ENCODE measurements around the gene ATG2A.

The ATG2A gene

GRCh38 chr11:64916775-64917662 lies at the start of gene ATG2A:
ATG2A (minus strand) TSS chr11:64917209; CDS start chr11:64917135, 74 bp downstream.
- H3K27me3 Mint-ChIP-seq = no peaks in the 10 kb centered on the region
- H3K4me1 Mint-ChIP-seq (ENCODE audit: low read depth) = peaks cover 26% of the 10 kb centered on the region
- no peaks in the 10 kb centered on the region for H3K9me3 Mint-ChIP-seq
- peak within 1 kb of the TSS; percentile 91 for H3K4me3 Mint-ChIP-seq
- peaks cover 23% of the 10 kb centered on the region for H3K36me3 Mint-ChIP-seq (ENCODE audit: low read depth)
- peak; percentile 99 for DNase-seq
- peak within 1 kb of the TSS; percentile 94 for H3K27ac Mint-ChIP-seq

GRCh38 chr11:64963072-64963631 lies 46.1 kb upstream of the ATG2A start:
- Mint-ChIP-seq H3K36me3 (ENCODE audit: low read depth) (no peaks in the 10 kb centered on the region), H3K27ac (no peak overlapping the region), H3K9me3 (no peaks in the 10 kb centered on the region), H3K4me1 (ENCODE audit: low read depth) (peaks cover 14% of the 10 kb centered on the region), H3K4me3 (no peak overlapping the region), H3K27me3 (no peaks in the 10 kb centered on the region)
- DNase-seq = no peak

- no peaks in the 10 kb centered on the region for H3K36me3 Mint-ChIP-seq (ENCODE audit: low read depth)
- no peaks in the 10 kb centered on the region for H3K27me3 Mint-ChIP-seq
- H3K4me1 Mint-ChIP-seq (ENCODE audit: low read depth) = peaks cover 2% of the 10 kb centered on the region
- no peak overlapping the region for H3K27ac Mint-ChIP-seq
- H3K9me3 Mint-ChIP-seq = no peaks in the 10 kb centered on the region
- no peak for DNase-seq
- H3K4me3 Mint-ChIP-seq = no peak overlapping the region
Observed at GRCh38 chr11:64960719-64961118, 43.7 kb upstream of the ATG2A start.

GRCh38 chr11:64959498-64959897 lies 42.5 kb upstream of the ATG2A start:
- H3K27ac Mint-ChIP-seq = no peak overlapping the region
- no peaks in the 10 kb centered on the region for H3K4me1 Mint-ChIP-seq (ENCODE audit: low read depth)
- H3K4me3 Mint-ChIP-seq = no peak overlapping the region
- no peaks in the 10 kb centered on the region for H3K9me3 Mint-ChIP-seq
- no peaks in the 10 kb centered on the region for H3K36me3 Mint-ChIP-seq (ENCODE audit: low read depth)
- no peaks in the 10 kb centered on the region for H3K27me3 Mint-ChIP-seq
- DNase-seq = no peak

- Mint-ChIP-seq H3K4me1 (ENCODE audit: low read depth) (no peaks in the 10 kb centered on the region), H3K36me3 (ENCODE audit: low read depth) (no peaks in the 10 kb centered on the region), H3K4me3 (no peak overlapping the region), H3K27me3 (no peaks in the 10 kb centered on the region), H3K27ac (no peak overlapping the region), H3K9me3 (no peaks in the 10 kb centered on the region)
- no peak for DNase-seq
Observed at GRCh38 chr11:64954201-64954600, 37.2 kb upstream of the ATG2A start.

- Mint-ChIP-seq H3K9me3 (no peaks in the 10 kb centered on the region), H3K27ac (no peak overlapping the region), H3K4me3 (no peak overlapping the region), H3K4me1 (ENCODE audit: low read depth) (no peaks in the 10 kb centered on the region), H3K36me3 (ENCODE audit: low read depth) (no peaks in the 10 kb centered on the region), H3K27me3 (no peaks in the 10 kb centered on the region)
- DNase-seq = no peak
Observed at GRCh38 chr11:64951529-64951928, 34.5 kb upstream of the ATG2A start.

- Mint-ChIP-seq H3K27ac (no peak overlapping the region), H3K36me3 (ENCODE audit: low read depth) (no peaks in the 10 kb centered on the region), H3K4me3 (no peak overlapping the region), H3K9me3 (no peaks in the 10 kb centered on the region), H3K4me1 (ENCODE audit: low read depth) (no peaks in the 10 kb centered on the region), H3K27me3 (no peaks in the 10 kb centered on the region)
- DNase-seq = no peak
Observed at GRCh38 chr11:64947208-64947814, 30.3 kb upstream of the ATG2A start.

GRCh38 chr11:64936539-64936938 lies 19.5 kb upstream of the ATG2A start:
- no peak for DNase-seq
- H3K4me3 Mint-ChIP-seq = no peak overlapping the region
- H3K4me1 Mint-ChIP-seq (ENCODE audit: low read depth) = peaks cover 2% of the 10 kb centered on the region
- H3K9me3 Mint-ChIP-seq = no peaks in the 10 kb centered on the region
- no peaks in the 10 kb centered on the region for H3K27me3 Mint-ChIP-seq
- H3K27ac Mint-ChIP-seq = no peak overlapping the region
- peaks cover 15% of the 10 kb centered on the region for H3K36me3 Mint-ChIP-seq (ENCODE audit: low read depth)

- Mint-ChIP-seq H3K27me3 (no peaks in the 10 kb centered on the region), H3K36me3 (ENCODE audit: low read depth) (peaks cover 24% of the 10 kb centered on the region), H3K27ac (no peak within 1 kb of the TSS), H3K4me1 (ENCODE audit: low read depth) (peaks cover 2% of the 10 kb centered on the region), H3K9me3 (no peaks in the 10 kb centered on the region), H3K4me3 (no peak within 1 kb of the TSS)
- DNase-seq = no peak
Observed at GRCh38 chr11:64935359-64936081, 18.5 kb upstream of the ATG2A start, which contains the start of gene GPHA2. GPHA2 (minus strand) TSS chr11:64935893; CDS start chr11:64935460, 433 bp downstream.

- Mint-ChIP-seq H3K27me3 (no peaks in the 10 kb centered on the region), H3K36me3 (ENCODE audit: low read depth) (peaks cover 29% of the 10 kb centered on the region), H3K27ac (no peak overlapping the region), H3K4me1 (ENCODE audit: low read depth) (peaks cover 2% of the 10 kb centered on the region), H3K9me3 (no peaks in the 10 kb centered on the region), H3K4me3 (no peak overlapping the region)
- DNase-seq = no peak
Observed at GRCh38 chr11:64934682-64935358, 17.8 kb upstream of the ATG2A start.

- no peak for DNase-seq
- Mint-ChIP-seq H3K9me3 (no peaks in the 10 kb centered on the region), H3K27ac (no peak overlapping the region), H3K27me3 (no peaks in the 10 kb centered on the region), H3K4me3 (no peak overlapping the region), H3K36me3 (ENCODE audit: low read depth) (peaks cover 31% of the 10 kb centered on the region), H3K4me1 (ENCODE audit: low read depth) (peaks cover 2% of the 10 kb centered on the region)
Observed at GRCh38 chr11:64933935-64934681, 17.1 kb upstream of the ATG2A start.

- Mint-ChIP-seq H3K27me3 (no peaks in the 10 kb centered on the region), H3K27ac (no peak overlapping the region), H3K9me3 (no peaks in the 10 kb centered on the region), H3K36me3 (ENCODE audit: low read depth) (peaks cover 31% of the 10 kb centered on the region), H3K4me1 (ENCODE audit: low read depth) (peaks cover 2% of the 10 kb centered on the region), H3K4me3 (no peak overlapping the region)
- no peak for DNase-seq
Observed at GRCh38 chr11:64933213-64933934, 16.4 kb upstream of the ATG2A start.

- H3K27ac Mint-ChIP-seq = no peak overlapping the region
- H3K4me3 Mint-ChIP-seq = no peak overlapping the region
- H3K9me3 Mint-ChIP-seq = no peaks in the 10 kb centered on the region
- no peaks in the 10 kb centered on the region for H3K27me3 Mint-ChIP-seq
- H3K36me3 Mint-ChIP-seq (ENCODE audit: low read depth) = peaks cover 33% of the 10 kb centered on the region
- DNase-seq = no peak
- peaks cover 2% of the 10 kb centered on the region for H3K4me1 Mint-ChIP-seq (ENCODE audit: low read depth)
Observed at GRCh38 chr11:64932324-64932723, 15.3 kb upstream of the ATG2A start.
